CD4-positive, alpha-beta T cell treated with Interleukin-1 beta for 1 hour (primary cell): ENCODE results near the gene ABCD3.

Source experiments
- DNase-seq, 2 donors: peaks; one replicate each; pipeline ENCODE4 v3.0.0-alpha.2; 2020 to 2022

ABCD3 gene

DNA sequence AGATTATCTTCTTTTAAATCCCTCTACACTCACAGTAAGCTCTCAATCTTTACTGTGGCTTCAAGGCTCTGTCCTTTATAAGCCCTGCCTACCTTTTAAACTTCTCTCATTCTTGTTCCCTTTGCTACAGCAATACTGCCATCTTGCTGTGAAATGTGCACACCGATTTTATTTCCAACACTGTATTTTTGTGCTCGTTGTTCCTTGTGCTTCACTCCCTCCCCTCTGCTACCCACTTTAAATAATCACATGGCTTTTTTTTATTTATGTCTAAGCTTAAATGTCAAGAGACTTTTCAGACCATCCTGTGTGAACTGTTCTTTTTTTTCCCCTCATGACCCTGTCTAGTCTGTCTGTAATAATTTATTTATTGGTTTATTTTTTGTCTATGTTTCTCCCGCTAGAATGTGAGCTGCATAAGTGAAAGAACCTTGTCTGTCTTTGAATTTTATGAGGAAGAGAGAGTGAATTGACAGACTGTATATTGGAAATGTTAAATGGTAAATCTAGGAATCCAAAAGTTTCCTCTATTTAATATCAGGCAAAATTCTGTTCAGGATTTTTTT, 45.7 kb downstream of the ABCD3 start:
- DNase-seq: peak in 1 of 2 donors; percentile 31

DNA sequence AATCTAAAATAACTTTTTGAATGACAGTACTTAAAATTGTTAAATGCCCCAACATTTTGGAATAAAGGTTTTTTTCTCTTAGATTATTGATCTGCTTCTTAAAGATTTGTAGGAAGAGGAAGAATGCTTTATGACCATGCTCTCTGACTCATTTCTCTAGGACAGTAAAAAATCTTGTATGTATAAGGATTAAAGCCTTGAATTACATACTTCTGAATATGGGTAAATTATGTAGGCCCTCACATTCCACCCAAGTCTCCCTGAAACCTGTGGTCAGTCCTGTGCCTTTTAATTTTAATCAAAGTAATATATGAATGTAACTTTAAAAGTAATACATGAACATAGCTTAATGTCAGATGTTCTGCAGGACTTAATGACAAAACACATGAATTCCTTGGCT, 50.5 kb downstream of the ABCD3 start:
- DNase-seq: no peak

DNA sequence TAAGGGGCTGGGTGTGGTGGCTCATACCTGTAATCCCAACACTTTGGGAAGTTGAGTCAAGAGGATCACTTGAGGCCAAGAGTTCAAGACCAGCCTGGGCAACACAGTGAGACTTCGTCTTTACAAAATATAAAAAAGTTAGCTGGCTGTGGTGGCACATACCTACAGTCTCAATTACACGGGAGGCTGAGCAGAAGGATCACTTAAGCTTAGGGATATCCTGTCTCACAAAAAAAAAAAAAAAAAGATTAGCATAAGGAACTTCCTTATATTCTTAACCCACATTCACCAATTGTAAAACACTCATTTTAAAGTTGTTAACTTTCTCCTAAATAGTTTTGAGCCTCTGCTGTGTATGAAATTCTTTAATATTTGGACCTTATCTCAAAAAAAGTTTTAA, 53.1 kb downstream of the ABCD3 start:
- no peak for DNase-seq

- DNase-seq: no peak
Observed at GRCh38 chr1:94475232-94475631, 57.0 kb downstream of the ABCD3 start.

- DNase-seq: no peak
Observed at GRCh38 chr1:94479682-94480081, 61.5 kb downstream of the ABCD3 start.

DNA sequence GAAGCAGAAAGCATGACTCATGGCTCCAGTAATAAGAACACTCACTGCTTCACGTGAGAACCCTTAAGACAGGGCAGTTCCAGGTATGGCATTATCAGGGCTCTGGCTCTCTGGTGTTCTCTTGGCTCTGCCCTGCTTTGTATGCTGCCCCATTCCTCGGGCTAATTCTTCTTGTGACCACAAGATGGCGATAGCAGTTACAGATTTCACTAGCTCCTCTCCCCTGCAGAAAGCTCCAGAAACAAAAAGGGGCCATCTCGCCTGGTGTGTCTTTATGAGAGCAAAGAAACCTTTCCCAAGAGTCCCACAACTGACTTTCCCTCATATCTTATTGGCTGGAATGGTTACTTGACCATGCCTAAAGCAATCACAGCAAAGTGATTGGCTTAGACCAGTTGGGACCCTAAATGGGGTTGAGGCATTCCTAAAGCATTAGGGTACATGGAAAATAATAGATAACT, 63.3 kb downstream of the ABCD3 start:
- peak; percentile 28 to 51 for DNase-seq

DNA sequence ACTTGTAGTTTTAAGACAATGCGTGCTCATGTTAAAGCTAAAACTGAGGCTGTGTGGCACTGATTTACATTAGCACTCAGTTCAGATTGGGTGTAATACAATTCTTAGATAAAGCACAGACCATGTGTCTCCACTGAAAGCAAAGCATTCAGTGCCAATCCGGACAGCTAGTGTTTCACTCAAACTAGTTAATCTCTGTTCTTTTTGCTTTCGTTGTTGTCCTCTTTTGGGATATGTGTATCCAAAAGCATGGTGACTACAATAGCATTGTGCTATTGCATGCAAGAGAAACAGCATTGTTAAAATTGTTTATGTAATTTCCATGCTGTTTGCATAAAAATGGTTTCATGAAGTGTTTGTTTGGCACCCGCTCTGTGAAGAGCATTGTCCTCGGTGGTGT, 68.8 kb downstream of the ABCD3 start:
- no peak for DNase-seq

DNA sequence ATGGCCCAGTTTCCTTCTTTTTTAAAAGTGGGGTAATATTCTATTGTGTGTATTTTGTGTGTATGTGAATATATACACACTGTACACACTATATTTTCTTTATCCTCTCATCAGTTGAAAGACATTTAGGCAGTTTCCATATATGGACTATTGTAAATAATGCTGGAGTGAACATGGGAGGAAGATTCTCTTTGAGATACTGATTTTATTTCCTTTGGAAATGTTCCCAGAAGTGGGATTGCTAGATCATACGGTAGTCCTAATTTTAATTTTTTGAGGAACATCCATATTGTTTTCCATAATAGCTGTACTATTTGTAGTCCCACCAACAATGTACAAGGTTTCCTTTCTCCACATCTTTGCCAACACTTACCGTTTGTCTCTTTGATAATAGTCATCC, 72.4 kb downstream of the ABCD3 start:
- DNase-seq: no peak

- DNase-seq: no peak
Observed at GRCh38 chr1:94496076-94496755, 78.0 kb downstream of the ABCD3 start.

- no peak for DNase-seq
Observed at GRCh38 chr1:94501426-94501825, 83.2 kb downstream of the ABCD3 start.

- no peak for DNase-seq
Observed at GRCh38 chr1:94501935-94502334, 83.7 kb downstream of the ABCD3 start.

DNA sequence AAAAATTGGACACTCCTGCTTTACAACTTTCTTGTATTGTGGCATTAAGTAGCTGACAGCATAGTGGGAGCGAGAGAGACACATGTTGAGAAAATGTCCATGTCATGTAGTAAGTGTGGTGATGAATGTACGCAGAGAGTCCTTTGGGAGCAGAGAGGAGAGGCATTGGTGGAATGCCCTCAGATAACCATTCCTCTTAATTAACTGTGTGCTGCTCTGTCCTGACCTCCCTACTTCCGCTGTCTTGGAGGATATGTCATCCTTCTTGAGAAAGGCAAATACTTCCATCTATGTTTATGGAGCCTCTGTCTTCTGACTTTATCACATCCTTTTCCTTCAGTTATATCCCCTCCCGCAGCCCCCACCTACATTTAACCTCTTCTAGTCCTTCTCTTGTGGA, 85.0 kb downstream of the ABCD3 start:
- no peak for DNase-seq

DNA sequence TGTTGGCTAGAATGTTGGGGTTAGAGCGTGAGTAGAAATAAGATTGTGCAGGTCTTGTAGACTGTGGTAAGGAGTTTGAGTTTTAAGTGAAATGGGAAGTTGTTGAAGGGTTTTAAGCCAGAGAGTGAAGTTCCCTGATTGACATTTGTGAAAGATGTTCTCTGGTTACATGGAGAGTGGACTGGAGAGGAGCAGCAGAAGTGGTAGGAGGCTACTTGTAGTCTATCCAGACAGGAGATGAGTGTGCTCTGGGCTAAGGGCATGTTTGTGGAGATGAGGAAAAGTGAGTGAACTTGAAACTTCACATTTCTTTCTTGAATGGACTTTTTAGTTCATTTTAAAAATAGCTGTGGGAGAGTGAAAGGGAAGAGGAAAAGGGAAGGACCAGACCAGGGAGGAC, 86.4 kb downstream of the ABCD3 start:
- no peak for DNase-seq

GRCh38 chr1:94512816-94513215, 94.6 kb downstream of the ABCD3 start:
- DNase-seq: no peak

GRCh38 chr1:94514095-94514727, 96.0 kb downstream of the ABCD3 start:
- no peak for DNase-seq

- no peak for DNase-seq
Observed at GRCh38 chr1:94515296-94515947, 97.2 kb downstream of the ABCD3 start.

DNA sequence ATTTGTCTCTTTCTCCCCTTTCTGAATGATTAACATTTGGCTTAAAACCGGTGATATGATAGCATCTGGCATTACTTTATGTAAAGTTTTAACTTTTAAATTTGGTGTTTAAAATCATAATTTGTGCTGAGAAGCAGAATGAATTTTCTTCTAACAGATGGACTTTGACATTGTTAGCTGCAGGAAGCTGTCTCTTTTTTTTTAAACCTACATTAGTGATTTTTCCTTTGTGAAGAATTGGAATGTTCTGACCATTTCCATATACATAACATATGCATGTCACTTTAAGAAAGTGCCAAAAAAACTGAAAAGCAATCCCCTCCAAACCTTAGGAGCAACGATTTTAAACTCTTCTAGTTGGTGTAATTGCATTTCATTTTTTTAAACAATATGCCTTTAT, 101.2 kb downstream of the ABCD3 start:
- DNase-seq: no peak

DNA sequence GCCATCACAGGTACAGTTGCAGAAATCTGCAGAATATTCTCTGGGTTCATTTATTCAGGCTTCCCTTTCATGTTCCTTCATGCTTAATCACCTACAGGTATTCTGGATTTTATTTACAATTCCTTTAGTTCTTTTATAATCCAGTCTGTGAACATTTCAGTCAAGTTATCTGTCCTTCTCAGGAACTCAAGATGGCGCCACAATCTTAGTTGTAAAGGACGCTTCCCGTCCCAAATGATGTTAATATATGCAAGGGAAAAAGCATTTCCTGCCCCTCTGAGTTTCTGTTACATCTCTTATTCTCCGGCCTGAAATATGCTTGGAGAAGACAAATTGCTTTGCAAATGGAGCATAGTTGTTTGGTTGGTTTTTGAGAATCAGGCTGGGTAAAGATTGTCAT, 104.1 kb downstream of the ABCD3 start:
- no peak for DNase-seq

DNA sequence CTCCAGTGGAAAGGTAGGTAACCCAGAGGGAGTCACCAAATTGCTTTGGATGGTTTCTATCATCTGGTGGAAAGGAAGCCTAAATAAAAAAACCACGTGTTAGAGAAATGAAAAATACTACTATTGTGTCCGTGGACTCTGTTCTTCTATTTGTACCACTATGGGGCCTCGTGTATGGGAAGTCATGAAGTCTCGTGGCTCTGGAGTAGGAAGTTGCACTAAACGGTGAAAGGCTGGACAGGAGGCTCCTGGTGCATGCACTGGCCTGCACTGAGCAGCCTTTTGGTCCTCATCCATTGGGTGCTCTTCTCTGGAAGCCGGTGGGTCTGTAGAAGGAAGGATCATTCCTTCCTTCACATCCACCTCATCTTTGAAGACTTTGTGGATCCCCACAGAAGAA, 106.3 kb downstream of the ABCD3 start:
- DNase-seq: no peak

GRCh38 chr1:94526152-94526980, 108.2 kb downstream of the ABCD3 start:
- no peak for DNase-seq

- DNase-seq: no peak
Observed at GRCh38 chr1:94527447-94528031, 109.3 kb downstream of the ABCD3 start.

GRCh38 chr1:94528299-94528698, 110.1 kb downstream of the ABCD3 start:
- no peak for DNase-seq

- DNase-seq: no peak
Observed at GRCh38 chr1:94528826-94529225, 110.6 kb downstream of the ABCD3 start.
